ENCODE data around the gene STAB1.

The STAB1 gene

DNA sequence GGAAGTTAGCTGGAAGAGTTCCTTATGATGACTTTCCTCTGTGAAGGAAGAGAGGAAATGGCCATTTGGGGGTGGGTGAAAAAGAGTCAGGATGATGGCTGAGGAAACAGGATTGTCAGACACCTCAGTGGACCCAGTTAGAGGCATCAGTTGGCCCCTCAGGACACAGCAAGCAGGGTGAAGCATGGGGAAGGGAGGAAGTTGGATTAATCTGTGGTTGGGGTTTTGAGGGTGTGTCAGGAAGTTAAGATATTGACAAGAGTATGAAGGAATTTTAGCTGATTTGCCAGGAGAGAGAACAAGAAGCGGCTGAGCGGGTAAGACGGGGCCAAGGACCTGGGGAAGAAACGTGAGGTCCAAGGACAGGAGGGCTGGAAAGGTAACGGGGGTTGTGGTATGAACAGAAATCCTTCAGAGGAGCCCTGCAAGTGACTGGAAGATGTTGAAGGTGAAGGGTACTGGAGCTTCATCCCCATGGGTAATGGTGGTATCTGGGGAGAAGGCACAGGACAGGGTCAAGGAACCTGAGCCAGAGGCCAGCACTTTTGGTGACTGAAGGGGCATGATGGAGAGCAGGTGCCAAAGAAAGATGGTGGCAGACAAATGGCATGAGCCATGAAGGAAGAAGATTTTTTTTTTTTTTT, 44.0 kb downstream of the STAB1 start:
- no peak overlapping the region for H3K27ac ChIP-seq (ENCODE audit: low read length)
- H3K9me3 ChIP-seq (ENCODE audit: control insufficient read depth, low read depth, low read length), result no peaks in the 10 kb centered on the region
- peaks cover 19% of the 10 kb centered on the region for H3K36me3 ChIP-seq (ENCODE audit: control insufficient read depth, low read depth, low read length)
- no peaks in the 10 kb centered on the region for H3K27me3 ChIP-seq (ENCODE audit: control insufficient read depth, insufficient read depth, low read length)
- H3K9ac ChIP-seq (ENCODE audit: low read length), result no peak overlapping the region
- H3K4me3 ChIP-seq (ENCODE audit: low read length), result no peak overlapping the region
- peaks cover 20% of the 10 kb centered on the region for H3K4me1 ChIP-seq (ENCODE audit: control insufficient read depth, low read depth, low read length)

- H3K36me3 ChIP-seq (ENCODE audit: control insufficient read depth, low read depth, low read length), result peaks cover 28% of the 10 kb centered on the region
- H3K9me3 ChIP-seq (ENCODE audit: control insufficient read depth, low read depth, low read length), result no peaks in the 10 kb centered on the region
- peaks cover 10% of the 10 kb centered on the region for H3K4me1 ChIP-seq (ENCODE audit: control insufficient read depth, low read depth, low read length)
- H3K27ac ChIP-seq (ENCODE audit: low read length), result no peak overlapping the region
- no peak overlapping the region for H3K4me3 ChIP-seq (ENCODE audit: low read length)
- no peaks in the 10 kb centered on the region for H3K27me3 ChIP-seq (ENCODE audit: control insufficient read depth, insufficient read depth, low read length)
- H3K9ac ChIP-seq (ENCODE audit: low read length), result no peak overlapping the region
Observed at GRCh38 chr3:52541050-52541449, 45.9 kb downstream of the STAB1 start.

GRCh38 chr3:52544937-52545336, 49.8 kb downstream of the STAB1 start:
- no peaks in the 10 kb centered on the region for H3K27me3 ChIP-seq (ENCODE audit: control insufficient read depth, insufficient read depth, low read length)
- H3K27ac ChIP-seq (ENCODE audit: low read length), result no peak overlapping the region
- H3K4me1 ChIP-seq (ENCODE audit: control insufficient read depth, low read depth, low read length), result no peaks in the 10 kb centered on the region
- no peak overlapping the region for H3K4me3 ChIP-seq (ENCODE audit: low read length)
- no peak overlapping the region for H3K9ac ChIP-seq (ENCODE audit: low read length)
- H3K36me3 ChIP-seq (ENCODE audit: control insufficient read depth, low read depth, low read length), result peaks cover 44% of the 10 kb centered on the region
- no peaks in the 10 kb centered on the region for H3K9me3 ChIP-seq (ENCODE audit: control insufficient read depth, low read depth, low read length)

GRCh38 chr3:52546111-52546901, 51.2 kb downstream of the STAB1 start:
- no peaks in the 10 kb centered on the region for H3K27me3 ChIP-seq (ENCODE audit: control insufficient read depth, insufficient read depth, low read length)
- no peak overlapping the region for H3K9ac ChIP-seq (ENCODE audit: low read length)
- no peak overlapping the region for H3K27ac ChIP-seq (ENCODE audit: low read length)
- H3K4me1 ChIP-seq (ENCODE audit: control insufficient read depth, low read depth, low read length), result no peaks in the 10 kb centered on the region
- no peaks in the 10 kb centered on the region for H3K9me3 ChIP-seq (ENCODE audit: control insufficient read depth, low read depth, low read length)
- peaks cover 37% of the 10 kb centered on the region for H3K36me3 ChIP-seq (ENCODE audit: control insufficient read depth, low read depth, low read length)
- H3K4me3 ChIP-seq (ENCODE audit: low read length), result no peak overlapping the region

GRCh38 chr3:52547143-52547542, 52.0 kb downstream of the STAB1 start:
- Histone ChIP-seq H3K27ac (ENCODE audit: low read length) (no peak overlapping the region), H3K36me3 (ENCODE audit: control insufficient read depth, low read depth, low read length) (peaks cover 40% of the 10 kb centered on the region), H3K4me3 (ENCODE audit: low read length) (no peak overlapping the region), H3K9me3 (ENCODE audit: control insufficient read depth, low read depth, low read length) (no peaks in the 10 kb centered on the region), H3K4me1 (ENCODE audit: control insufficient read depth, low read depth, low read length) (no peaks in the 10 kb centered on the region), H3K27me3 (ENCODE audit: control insufficient read depth, insufficient read depth, low read length) (no peaks in the 10 kb centered on the region), H3K9ac (ENCODE audit: low read length) (no peak overlapping the region)

DNA sequence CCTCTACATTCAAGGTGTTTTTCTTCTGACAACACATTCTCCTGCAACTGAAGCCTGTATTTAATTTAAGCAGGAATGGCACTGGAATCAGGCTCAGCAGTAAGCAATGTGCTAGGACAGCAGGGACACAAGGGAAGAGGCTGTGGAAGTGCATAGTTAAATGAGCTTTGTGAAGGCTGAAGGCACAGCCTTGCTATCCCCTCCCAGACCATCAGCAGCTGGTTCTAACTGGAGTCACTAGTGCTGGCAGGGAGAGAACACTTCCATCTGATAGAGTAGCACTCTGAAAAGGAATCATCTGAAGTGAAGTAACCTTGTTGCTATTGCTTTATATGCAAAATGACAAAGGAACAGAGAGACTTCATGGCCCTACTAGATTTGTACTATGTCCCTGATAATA, 56.0 kb downstream of the STAB1 start:
- Histone ChIP-seq H3K9me3 (ENCODE audit: control insufficient read depth, low read depth, low read length) (no peaks in the 10 kb centered on the region), H3K9ac (ENCODE audit: low read length) (no peak overlapping the region), H3K4me1 (ENCODE audit: control insufficient read depth, low read depth, low read length) (no peaks in the 10 kb centered on the region), H3K27ac (ENCODE audit: low read length) (no peak overlapping the region), H3K4me3 (ENCODE audit: low read length) (no peak overlapping the region), H3K36me3 (ENCODE audit: control insufficient read depth, low read depth, low read length) (peaks cover 48% of the 10 kb centered on the region), H3K27me3 (ENCODE audit: control insufficient read depth, insufficient read depth, low read length) (no peaks in the 10 kb centered on the region)

DNA sequence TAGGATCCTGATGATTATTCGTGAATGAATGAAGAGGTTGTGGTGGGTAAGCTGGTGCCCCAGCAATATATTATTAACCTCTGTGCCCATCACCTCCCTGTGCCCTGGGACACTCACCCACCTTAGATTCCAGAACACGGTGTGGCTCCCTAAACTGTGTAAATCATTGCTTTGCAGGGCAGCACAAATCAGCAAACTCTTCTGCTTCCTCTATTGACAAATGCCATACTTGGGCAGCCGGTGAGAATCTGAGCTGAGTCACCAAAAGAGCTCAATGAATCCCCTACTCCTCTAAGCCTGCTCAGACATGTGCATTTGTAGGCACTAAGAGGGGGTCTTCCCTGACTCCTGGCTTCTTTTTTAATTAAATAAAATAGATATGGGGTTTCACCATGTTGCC, 57.0 kb downstream of the STAB1 start:
- H3K9ac ChIP-seq (ENCODE audit: low read length), result no peak overlapping the region
- H3K36me3 ChIP-seq (ENCODE audit: control insufficient read depth, low read depth, low read length), result peaks cover 39% of the 10 kb centered on the region
- H3K4me1 ChIP-seq (ENCODE audit: control insufficient read depth, low read depth, low read length), result no peaks in the 10 kb centered on the region
- H3K27me3 ChIP-seq (ENCODE audit: control insufficient read depth, insufficient read depth, low read length), result no peaks in the 10 kb centered on the region
- H3K4me3 ChIP-seq (ENCODE audit: low read length), result no peak overlapping the region
- no peak overlapping the region for H3K27ac ChIP-seq (ENCODE audit: low read length)
- H3K9me3 ChIP-seq (ENCODE audit: control insufficient read depth, low read depth, low read length), result no peaks in the 10 kb centered on the region

DNA sequence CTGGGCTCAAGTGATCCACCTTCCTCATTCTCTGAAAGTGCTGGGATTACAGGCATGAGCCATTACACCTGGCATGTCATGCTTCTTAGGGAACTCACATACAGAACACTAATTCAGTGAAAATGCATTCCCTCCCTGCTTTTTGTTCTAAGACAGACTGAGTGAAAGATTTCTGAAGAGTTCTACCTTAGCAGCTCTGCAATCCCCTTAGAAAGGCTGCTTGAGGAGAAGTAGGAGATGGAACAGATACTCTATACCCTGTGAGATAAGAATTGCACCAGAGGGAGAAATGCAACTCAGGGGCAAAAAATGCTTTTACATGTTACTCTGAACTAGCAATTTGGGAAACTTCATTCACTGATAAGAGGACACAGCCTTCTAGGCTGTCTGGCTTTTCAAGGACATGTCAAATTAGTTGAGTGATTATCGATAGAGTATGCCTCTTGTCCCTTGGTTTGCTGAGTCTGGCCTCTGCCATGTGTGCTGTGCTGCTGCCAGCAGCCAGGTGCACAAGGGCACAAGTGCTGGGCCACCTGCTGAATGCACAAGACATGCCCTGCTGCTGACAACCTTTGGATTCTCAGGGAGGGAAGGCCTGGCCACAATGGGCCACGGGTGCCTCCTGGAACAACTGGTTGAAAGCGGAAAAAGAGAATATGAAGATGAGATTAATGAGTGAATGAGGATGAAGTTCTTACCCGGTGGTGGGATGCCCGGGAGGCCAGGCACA, 59.1 kb downstream of the STAB1 start:
- peaks cover 50% of the 10 kb centered on the region for H3K36me3 ChIP-seq (ENCODE audit: control insufficient read depth, low read depth, low read length)
- no peaks in the 10 kb centered on the region for H3K9me3 ChIP-seq (ENCODE audit: control insufficient read depth, low read depth, low read length)
- no peak overlapping the region for H3K4me3 ChIP-seq (ENCODE audit: low read length)
- H3K27me3 ChIP-seq (ENCODE audit: control insufficient read depth, insufficient read depth, low read length), result no peaks in the 10 kb centered on the region
- H3K9ac ChIP-seq (ENCODE audit: low read length), result no peak overlapping the region
- H3K27ac ChIP-seq (ENCODE audit: low read length), result no peak overlapping the region
- H3K4me1 ChIP-seq (ENCODE audit: control insufficient read depth, low read depth, low read length), result no peaks in the 10 kb centered on the region

- peaks cover 58% of the 10 kb centered on the region for H3K36me3 ChIP-seq (ENCODE audit: control insufficient read depth, low read depth, low read length)
- no peak overlapping the region for H3K27ac ChIP-seq (ENCODE audit: low read length)
- H3K9ac ChIP-seq (ENCODE audit: low read length), result no peak overlapping the region
- no peaks in the 10 kb centered on the region for H3K4me1 ChIP-seq (ENCODE audit: control insufficient read depth, low read depth, low read length)
- no peaks in the 10 kb centered on the region for H3K9me3 ChIP-seq (ENCODE audit: control insufficient read depth, low read depth, low read length)
- no peak overlapping the region for H3K4me3 ChIP-seq (ENCODE audit: low read length)
- H3K27me3 ChIP-seq (ENCODE audit: control insufficient read depth, insufficient read depth, low read length), result no peaks in the 10 kb centered on the region
Observed at GRCh38 chr3:52555056-52555455, 59.9 kb downstream of the STAB1 start.

DNA sequence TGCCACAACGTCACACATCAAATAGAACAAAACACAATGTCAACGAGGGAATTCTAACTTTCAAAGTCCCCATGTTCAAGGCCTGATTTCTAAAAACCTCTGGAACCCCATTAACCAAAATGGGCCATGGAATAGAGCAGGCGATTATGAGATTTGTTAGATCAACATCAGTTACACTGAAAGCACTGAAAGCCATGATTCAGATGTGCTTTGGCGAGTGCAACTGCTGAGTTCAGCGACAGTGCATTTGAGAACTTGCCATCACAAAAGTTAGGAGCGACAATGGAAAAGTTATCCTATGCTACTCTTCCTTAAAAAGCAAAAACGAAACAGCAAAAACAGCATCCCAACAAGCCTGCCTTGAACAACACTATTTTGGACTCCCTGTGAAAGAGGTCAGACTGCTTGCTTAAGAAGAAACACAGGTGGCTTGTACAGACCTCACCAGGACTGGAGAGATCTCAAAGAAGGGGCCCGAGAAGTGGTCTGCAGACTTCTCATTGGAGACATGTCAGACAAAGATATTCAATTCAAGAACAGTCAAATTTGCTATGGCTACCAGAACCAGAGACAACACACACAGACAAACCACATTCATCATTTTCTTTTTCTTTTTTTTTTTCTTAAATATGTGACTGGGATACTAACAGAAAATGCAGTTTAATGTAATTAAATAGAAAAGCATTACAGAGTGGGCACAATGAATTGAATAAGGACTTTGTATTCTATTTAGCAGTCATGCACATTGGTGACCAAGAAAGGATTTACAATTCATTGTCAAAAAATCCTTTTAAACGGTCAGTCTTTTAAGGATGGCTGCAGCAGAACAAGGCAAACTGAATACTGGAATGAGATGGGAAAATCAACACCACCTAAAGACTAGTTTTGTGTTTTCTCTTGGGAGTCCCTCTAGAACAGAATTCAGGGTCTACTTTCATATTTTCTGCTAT, 62.1 kb downstream of the STAB1 start:
- no peaks in the 10 kb centered on the region for H3K27me3 ChIP-seq (ENCODE audit: control insufficient read depth, insufficient read depth, low read length)
- H3K4me1 ChIP-seq (ENCODE audit: control insufficient read depth, low read depth, low read length), result no peaks in the 10 kb centered on the region
- peaks cover 62% of the 10 kb centered on the region for H3K36me3 ChIP-seq (ENCODE audit: control insufficient read depth, low read depth, low read length)
- no peak overlapping the region for H3K9ac ChIP-seq (ENCODE audit: low read length)
- no peaks in the 10 kb centered on the region for H3K9me3 ChIP-seq (ENCODE audit: control insufficient read depth, low read depth, low read length)
- no peak overlapping the region for H3K27ac ChIP-seq (ENCODE audit: low read length)
- no peak overlapping the region for H3K4me3 ChIP-seq (ENCODE audit: low read length)

- no peak overlapping the region for H3K4me3 ChIP-seq (ENCODE audit: low read length)
- no peaks in the 10 kb centered on the region for H3K27me3 ChIP-seq (ENCODE audit: control insufficient read depth, insufficient read depth, low read length)
- peaks cover 68% of the 10 kb centered on the region for H3K36me3 ChIP-seq (ENCODE audit: control insufficient read depth, low read depth, low read length)
- H3K9ac ChIP-seq (ENCODE audit: low read length), result no peak overlapping the region
- H3K27ac ChIP-seq (ENCODE audit: low read length), result no peak overlapping the region
- H3K4me1 ChIP-seq (ENCODE audit: control insufficient read depth, low read depth, low read length), result no peaks in the 10 kb centered on the region
- no peaks in the 10 kb centered on the region for H3K9me3 ChIP-seq (ENCODE audit: control insufficient read depth, low read depth, low read length)
Observed at GRCh38 chr3:52558436-52558835, 63.3 kb downstream of the STAB1 start.

All from iPS-18a (cell line).